GM23338 (cell line): Measurements from ENCODE around the gene CCNQ. TPM values are rescaled to one million over a fixed set of nuclear protein-coding genes. Genes with fewer than 3 reads are reported as not detected.

Experiments used
- ATAC-seq: fragments of 200-7000 bp; cut with Tn5 transposase; 3 replicates; pipeline ENCODE4 v1.9.1; 2020
- DNase-seq: peaks from one replicate; pipeline ENCODE4 v3.0.0-alpha.2; 2015; ENCODE audit warnings: low spot score
- H2AFZ ChIP-seq: fragments of 200-600 bp; sonication (generic); 2 replicates; pipeline ENCODE4 v1.8.0; 2016; ENCODE audit warnings: antibody characterized with exemption, mild to moderate bottlenecking, moderate library complexity
- H3F3A ChIP-seq: fragments of 200-600 bp; sonication (generic); replicated peaks from 2 replicates; pipeline ENCODE4 v1.8.0; 2017; ENCODE audit warnings: antibody characterized with exemption, mixed run types, low read depth
- H3K27ac ChIP-seq: fragments of 200-600 bp; sonication (generic); 2 replicates; pipeline ENCODE4 v1.6.1; 2016; ENCODE audit warnings: low read depth
- H3K27me3 ChIP-seq: fragments of 200-600 bp; sonication (generic); 2 replicates; pipeline ENCODE4 v1.8.0; 2016; ENCODE audit warnings: mild to moderate bottlenecking, mixed run types, moderate library complexity; ENCODE audit not compliant: insufficient read depth
- H3K36me3 ChIP-seq: fragments of 200-600 bp; sonication (generic); 2 replicates; pipeline ENCODE4 v1.8.0; 2016; ENCODE audit warnings: mild to moderate bottlenecking; ENCODE audit not compliant: insufficient read depth
- H3K4me1 ChIP-seq: fragments of 200-600 bp; sonication (generic); 2 replicates; pipeline ENCODE4 v1.8.0; 2016; ENCODE audit warnings: mild to moderate bottlenecking, moderate library complexity; ENCODE audit not compliant: insufficient read depth
- H3K4me2 ChIP-seq: fragments of 200-600 bp; sonication (generic); 2 replicates; pipeline ENCODE4 v1.7.1; 2017; ENCODE audit warnings: mixed run types
- H3K4me3 ChIP-seq: fragments of 200-600 bp; sonication (generic); 2 replicates; pipeline ENCODE4 v1.6.1; 2016; ENCODE audit warnings: mixed run types
- H3K79me2 ChIP-seq: fragments of 200-600 bp; sonication (generic); replicated peaks from 2 replicates; pipeline ENCODE4 v1.8.0; 2017; ENCODE audit warnings: mild to moderate bottlenecking; ENCODE audit not compliant: insufficient read depth
- H3K9me2 ChIP-seq: fragments of 200-600 bp; sonication (generic); 2 replicates; pipeline ENCODE4 v1.8.0; 2017; ENCODE audit not compliant: insufficient read depth
- H4K20me1 ChIP-seq: fragments of 200-600 bp; sonication (generic); replicated peaks from 2 replicates; pipeline ENCODE4 v1.8.0; 2017; ENCODE audit warnings: mild to moderate bottlenecking; ENCODE audit not compliant: insufficient read depth
- H3K27ac Mint-ChIP-seq: 2 replicates; pipeline ENCODE4 v1.8.0; 2020; ENCODE audit warnings: inconsistent platforms, mild to moderate bottlenecking, moderate library complexity, mixed read lengths
- H3K27me3 Mint-ChIP-seq: 3 replicates; pipeline ENCODE4 v1.8.0; 2022; ENCODE audit warnings: low read depth, mild to moderate bottlenecking, moderate library complexity, mixed read lengths, inconsistent platforms; ENCODE audit not compliant: insufficient read depth, poor library complexity
- H3K36me3 Mint-ChIP-seq: 3 replicates; pipeline ENCODE4 v1.8.0; 2021; ENCODE audit warnings: low read depth, mild to moderate bottlenecking, inconsistent platforms, moderate library complexity, mixed read lengths
- H3K4me1 Mint-ChIP-seq: 3 replicates; pipeline ENCODE4 v1.8.0; 2020; ENCODE audit warnings: mild to moderate bottlenecking, inconsistent platforms, mixed read lengths
- H3K4me3 Mint-ChIP-seq: 3 replicates; pipeline ENCODE4 v1.8.0; 2021; ENCODE audit warnings: moderate library complexity, mild to moderate bottlenecking, inconsistent platforms, mixed read lengths
- H3K9me3 Mint-ChIP-seq: 3 replicates; pipeline ENCODE4 v1.8.0; 2020; ENCODE audit warnings: moderate library complexity, mild to moderate bottlenecking, inconsistent platforms, mixed read lengths
- EZH2 ChIP-seq: fragments of 200-600 bp; sonication (generic); IDR thresholded peaks from one replicate; pipeline ENCODE4 v1.8.0; 2017; ENCODE audit warnings: antibody characterized with exemption, mild to moderate bottlenecking, low read depth; ENCODE audit not compliant: unreplicated experiment
- EZH2phosphoT487 ChIP-seq: fragments of 200-600 bp; sonication (generic); IDR thresholded peaks from one replicate; pipeline ENCODE4 v1.8.1; 2018; ENCODE audit warnings: antibody characterized with exemption; ENCODE audit not compliant: unreplicated experiment
- NANOG ChIP-seq: IDR thresholded peaks from 2 replicates; pipeline ENCODE4 v1.6.1; 2016; ENCODE audit warnings: antibody characterized with exemption, borderline replicate concordance
- POLR2AphosphoS5 ChIP-seq: IDR thresholded peaks from 2 replicates; pipeline ENCODE4 v1.6.1; 2016; ENCODE audit warnings: antibody characterized with exemption, low read depth
- STAT1 ChIP-seq: IDR thresholded peaks from one replicate; pipeline ENCODE4 v1.6.1; 2016; ENCODE audit warnings: antibody characterized with exemption; ENCODE audit not compliant: unreplicated experiment
- ZNF114 ChIP-seq: fragments of 250-450 bp; sonication (Bioruptor Pico); IDR thresholded peaks from 2 replicates; pipeline ENCODE4 v1.5.0; 2020; ENCODE audit warnings: mild to moderate bottlenecking, moderate library complexity
- ZNF331 ChIP-seq: fragments of 250-450 bp; sonication (Bioruptor Pico); IDR thresholded peaks from 2 replicates; pipeline ENCODE4 v1.5.0; 2020; ENCODE audit warnings: low read depth, mild to moderate bottlenecking, moderate library complexity
- polyA plus RNA-seq: library from polyadenylated mRNA; unstranded; fragments of >200 nt; fragmentation: Nextera tagmentation; extraction: Ambion mirVana; gene quantifications from 2 replicates; pipeline ENCODE4 v1.2.1, GENCODE V29; 2016
- total RNA-seq: library from RNA; depleted of rRNA; stranded (reverse); fragments of >200 nt; shearing (Covaris generic); gene quantifications from 2 replicates; pipeline ENCODE4 v1.2.3, GENCODE V29; 2014
- TF ChIP-seq, protein P1 (sequence below): IDR thresholded peaks from one replicate; pipeline ENCODE4 v1.6.1; 2018; ENCODE audit warnings: antibody characterized with exemption; ENCODE audit not compliant: unreplicated experiment
- TF ChIP-seq, protein P2 (sequence below): IDR thresholded peaks from 2 replicates; pipeline ENCODE4 v1.6.1; 2016; ENCODE audit warnings: antibody characterized with exemption
- TF ChIP-seq, protein P3 (sequence below), 2 experiments: fragments of 200-600 bp in 1 of 2; sonication (generic) in 1 of 2; conservative IDR thresholded peaks; 2 replicates each; pipeline versions ENCODE4 v1.5.1 to v1.6.1; 2016 to 2017; ENCODE audit warnings: antibody characterized with exemption in 2 of 2, low read depth in 2 of 2, mild to moderate bottlenecking in 2 of 2, moderate library complexity in 1 of 2
- TF ChIP-seq, protein P4 (sequence below): fragments of 250-450 bp; sonication (Bioruptor Pico); IDR thresholded peaks from 2 replicates; pipeline ENCODE4 v1.5.0; 2020; ENCODE audit warnings: mild to moderate bottlenecking, moderate library complexity

The CCNQ gene
- total and polyA plus RNA-seq, 2 experiments from 2014 or later: 19.4 to 30.2 TPM

DNA sequence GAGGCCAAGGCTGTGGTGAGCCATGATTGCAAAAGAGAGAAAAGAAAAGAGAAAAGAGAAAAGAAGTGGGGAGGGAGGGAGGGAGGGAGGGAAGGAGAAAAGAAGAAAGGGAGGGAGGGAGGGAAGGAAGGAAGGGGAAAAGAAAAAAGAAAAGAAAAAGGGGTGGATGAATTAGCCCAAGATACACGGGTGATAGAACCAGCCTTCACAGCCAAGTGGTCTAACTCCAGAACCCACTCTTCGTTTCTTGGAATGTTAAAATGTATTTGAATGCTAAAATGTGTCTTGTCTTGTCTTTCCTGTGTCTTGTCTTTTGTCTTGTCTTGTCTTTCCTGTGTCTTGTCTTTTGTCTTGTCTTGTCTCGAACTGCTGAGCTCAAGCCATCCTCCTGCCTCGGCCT lies 13.1 kb downstream of the CCNQ start:
- H4K20me1 ChIP-seq: no peaks in the 10 kb centered on the region
- ATAC-seq (no peak), DNase-seq (no peak)
- no peak overlapping the region for H3K4me3 ChIP-seq
- no peaks in the 10 kb centered on the region; the same call in 2 of the 3 replicates for H3K9me3 Mint-ChIP-seq
- H2AFZ ChIP-seq: no peak overlapping the region
- H3K27me3 Mint-ChIP-seq: peaks cover 2% of the 10 kb centered on the region
- H3K27me3 ChIP-seq: no peaks in the 10 kb centered on the region
- 0 out of 3 replicates have a peak, but pooled peaks cover 9% of the 10 kb centered on the region for H3K36me3 Mint-ChIP-seq
- H3K4me1 Mint-ChIP-seq: peaks cover 11% of the 10 kb centered on the region; the same call in 2 of the 3 replicates
- no peaks in the 10 kb centered on the region for H3K79me2 ChIP-seq
- no peak overlapping the region for H3K4me3 Mint-ChIP-seq
- no peaks in the 10 kb centered on the region for H3F3A ChIP-seq
- H3K4me2 ChIP-seq: no peak overlapping the region
- H3K36me3 ChIP-seq: no peaks in the 10 kb centered on the region
- H3K4me1 ChIP-seq: no peaks in the 10 kb centered on the region
- no peaks in the 10 kb centered on the region for H3K9me2 ChIP-seq
- no peak for TF ChIP-seq STAT1
- TF ChIP-seq, protein P1, sequence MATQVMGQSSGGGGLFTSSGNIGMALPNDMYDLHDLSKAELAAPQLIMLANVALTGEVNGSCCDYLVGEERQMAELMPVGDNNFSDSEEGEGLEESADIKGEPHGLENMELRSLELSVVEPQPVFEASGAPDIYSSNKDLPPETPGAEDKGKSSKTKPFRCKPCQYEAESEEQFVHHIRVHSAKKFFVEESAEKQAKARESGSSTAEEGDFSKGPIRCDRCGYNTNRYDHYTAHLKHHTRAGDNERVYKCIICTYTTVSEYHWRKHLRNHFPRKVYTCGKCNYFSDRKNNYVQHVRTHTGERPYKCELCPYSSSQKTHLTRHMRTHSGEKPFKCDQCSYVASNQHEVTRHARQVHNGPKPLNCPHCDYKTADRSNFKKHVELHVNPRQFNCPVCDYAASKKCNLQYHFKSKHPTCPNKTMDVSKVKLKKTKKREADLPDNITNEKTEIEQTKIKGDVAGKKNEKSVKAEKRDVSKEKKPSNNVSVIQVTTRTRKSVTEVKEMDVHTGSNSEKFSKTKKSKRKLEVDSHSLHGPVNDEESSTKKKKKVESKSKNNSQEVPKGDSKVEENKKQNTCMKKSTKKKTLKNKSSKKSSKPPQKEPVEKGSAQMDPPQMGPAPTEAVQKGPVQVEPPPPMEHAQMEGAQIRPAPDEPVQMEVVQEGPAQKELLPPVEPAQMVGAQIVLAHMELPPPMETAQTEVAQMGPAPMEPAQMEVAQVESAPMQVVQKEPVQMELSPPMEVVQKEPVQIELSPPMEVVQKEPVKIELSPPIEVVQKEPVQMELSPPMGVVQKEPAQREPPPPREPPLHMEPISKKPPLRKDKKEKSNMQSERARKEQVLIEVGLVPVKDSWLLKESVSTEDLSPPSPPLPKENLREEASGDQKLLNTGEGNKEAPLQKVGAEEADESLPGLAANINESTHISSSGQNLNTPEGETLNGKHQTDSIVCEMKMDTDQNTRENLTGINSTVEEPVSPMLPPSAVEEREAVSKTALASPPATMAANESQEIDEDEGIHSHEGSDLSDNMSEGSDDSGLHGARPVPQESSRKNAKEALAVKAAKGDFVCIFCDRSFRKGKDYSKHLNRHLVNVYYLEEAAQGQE: no peak
- TF ChIP-seq EZH2phosphoT487: no peak
- no peak for TF ChIP-seq EZH2
- TF ChIP-seq, protein P2, sequence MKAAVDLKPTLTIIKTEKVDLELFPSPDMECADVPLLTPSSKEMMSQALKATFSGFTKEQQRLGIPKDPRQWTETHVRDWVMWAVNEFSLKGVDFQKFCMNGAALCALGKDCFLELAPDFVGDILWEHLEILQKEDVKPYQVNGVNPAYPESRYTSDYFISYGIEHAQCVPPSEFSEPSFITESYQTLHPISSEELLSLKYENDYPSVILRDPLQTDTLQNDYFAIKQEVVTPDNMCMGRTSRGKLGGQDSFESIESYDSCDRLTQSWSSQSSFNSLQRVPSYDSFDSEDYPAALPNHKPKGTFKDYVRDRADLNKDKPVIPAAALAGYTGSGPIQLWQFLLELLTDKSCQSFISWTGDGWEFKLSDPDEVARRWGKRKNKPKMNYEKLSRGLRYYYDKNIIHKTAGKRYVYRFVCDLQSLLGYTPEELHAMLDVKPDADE: no peak
- TF ChIP-seq POLR2AphosphoS5: no peak
- TF ChIP-seq, protein P3, sequence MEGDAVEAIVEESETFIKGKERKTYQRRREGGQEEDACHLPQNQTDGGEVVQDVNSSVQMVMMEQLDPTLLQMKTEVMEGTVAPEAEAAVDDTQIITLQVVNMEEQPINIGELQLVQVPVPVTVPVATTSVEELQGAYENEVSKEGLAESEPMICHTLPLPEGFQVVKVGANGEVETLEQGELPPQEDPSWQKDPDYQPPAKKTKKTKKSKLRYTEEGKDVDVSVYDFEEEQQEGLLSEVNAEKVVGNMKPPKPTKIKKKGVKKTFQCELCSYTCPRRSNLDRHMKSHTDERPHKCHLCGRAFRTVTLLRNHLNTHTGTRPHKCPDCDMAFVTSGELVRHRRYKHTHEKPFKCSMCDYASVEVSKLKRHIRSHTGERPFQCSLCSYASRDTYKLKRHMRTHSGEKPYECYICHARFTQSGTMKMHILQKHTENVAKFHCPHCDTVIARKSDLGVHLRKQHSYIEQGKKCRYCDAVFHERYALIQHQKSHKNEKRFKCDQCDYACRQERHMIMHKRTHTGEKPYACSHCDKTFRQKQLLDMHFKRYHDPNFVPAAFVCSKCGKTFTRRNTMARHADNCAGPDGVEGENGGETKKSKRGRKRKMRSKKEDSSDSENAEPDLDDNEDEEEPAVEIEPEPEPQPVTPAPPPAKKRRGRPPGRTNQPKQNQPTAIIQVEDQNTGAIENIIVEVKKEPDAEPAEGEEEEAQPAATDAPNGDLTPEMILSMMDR (conservative IDR thresholded peaks at IDR 0.05; ENCODE audit: low read depth in 2 of 2): no peak
- TF ChIP-seq ZNF114 (CRISPR knock-in tag): no peak
- TF ChIP-seq, protein P4, sequence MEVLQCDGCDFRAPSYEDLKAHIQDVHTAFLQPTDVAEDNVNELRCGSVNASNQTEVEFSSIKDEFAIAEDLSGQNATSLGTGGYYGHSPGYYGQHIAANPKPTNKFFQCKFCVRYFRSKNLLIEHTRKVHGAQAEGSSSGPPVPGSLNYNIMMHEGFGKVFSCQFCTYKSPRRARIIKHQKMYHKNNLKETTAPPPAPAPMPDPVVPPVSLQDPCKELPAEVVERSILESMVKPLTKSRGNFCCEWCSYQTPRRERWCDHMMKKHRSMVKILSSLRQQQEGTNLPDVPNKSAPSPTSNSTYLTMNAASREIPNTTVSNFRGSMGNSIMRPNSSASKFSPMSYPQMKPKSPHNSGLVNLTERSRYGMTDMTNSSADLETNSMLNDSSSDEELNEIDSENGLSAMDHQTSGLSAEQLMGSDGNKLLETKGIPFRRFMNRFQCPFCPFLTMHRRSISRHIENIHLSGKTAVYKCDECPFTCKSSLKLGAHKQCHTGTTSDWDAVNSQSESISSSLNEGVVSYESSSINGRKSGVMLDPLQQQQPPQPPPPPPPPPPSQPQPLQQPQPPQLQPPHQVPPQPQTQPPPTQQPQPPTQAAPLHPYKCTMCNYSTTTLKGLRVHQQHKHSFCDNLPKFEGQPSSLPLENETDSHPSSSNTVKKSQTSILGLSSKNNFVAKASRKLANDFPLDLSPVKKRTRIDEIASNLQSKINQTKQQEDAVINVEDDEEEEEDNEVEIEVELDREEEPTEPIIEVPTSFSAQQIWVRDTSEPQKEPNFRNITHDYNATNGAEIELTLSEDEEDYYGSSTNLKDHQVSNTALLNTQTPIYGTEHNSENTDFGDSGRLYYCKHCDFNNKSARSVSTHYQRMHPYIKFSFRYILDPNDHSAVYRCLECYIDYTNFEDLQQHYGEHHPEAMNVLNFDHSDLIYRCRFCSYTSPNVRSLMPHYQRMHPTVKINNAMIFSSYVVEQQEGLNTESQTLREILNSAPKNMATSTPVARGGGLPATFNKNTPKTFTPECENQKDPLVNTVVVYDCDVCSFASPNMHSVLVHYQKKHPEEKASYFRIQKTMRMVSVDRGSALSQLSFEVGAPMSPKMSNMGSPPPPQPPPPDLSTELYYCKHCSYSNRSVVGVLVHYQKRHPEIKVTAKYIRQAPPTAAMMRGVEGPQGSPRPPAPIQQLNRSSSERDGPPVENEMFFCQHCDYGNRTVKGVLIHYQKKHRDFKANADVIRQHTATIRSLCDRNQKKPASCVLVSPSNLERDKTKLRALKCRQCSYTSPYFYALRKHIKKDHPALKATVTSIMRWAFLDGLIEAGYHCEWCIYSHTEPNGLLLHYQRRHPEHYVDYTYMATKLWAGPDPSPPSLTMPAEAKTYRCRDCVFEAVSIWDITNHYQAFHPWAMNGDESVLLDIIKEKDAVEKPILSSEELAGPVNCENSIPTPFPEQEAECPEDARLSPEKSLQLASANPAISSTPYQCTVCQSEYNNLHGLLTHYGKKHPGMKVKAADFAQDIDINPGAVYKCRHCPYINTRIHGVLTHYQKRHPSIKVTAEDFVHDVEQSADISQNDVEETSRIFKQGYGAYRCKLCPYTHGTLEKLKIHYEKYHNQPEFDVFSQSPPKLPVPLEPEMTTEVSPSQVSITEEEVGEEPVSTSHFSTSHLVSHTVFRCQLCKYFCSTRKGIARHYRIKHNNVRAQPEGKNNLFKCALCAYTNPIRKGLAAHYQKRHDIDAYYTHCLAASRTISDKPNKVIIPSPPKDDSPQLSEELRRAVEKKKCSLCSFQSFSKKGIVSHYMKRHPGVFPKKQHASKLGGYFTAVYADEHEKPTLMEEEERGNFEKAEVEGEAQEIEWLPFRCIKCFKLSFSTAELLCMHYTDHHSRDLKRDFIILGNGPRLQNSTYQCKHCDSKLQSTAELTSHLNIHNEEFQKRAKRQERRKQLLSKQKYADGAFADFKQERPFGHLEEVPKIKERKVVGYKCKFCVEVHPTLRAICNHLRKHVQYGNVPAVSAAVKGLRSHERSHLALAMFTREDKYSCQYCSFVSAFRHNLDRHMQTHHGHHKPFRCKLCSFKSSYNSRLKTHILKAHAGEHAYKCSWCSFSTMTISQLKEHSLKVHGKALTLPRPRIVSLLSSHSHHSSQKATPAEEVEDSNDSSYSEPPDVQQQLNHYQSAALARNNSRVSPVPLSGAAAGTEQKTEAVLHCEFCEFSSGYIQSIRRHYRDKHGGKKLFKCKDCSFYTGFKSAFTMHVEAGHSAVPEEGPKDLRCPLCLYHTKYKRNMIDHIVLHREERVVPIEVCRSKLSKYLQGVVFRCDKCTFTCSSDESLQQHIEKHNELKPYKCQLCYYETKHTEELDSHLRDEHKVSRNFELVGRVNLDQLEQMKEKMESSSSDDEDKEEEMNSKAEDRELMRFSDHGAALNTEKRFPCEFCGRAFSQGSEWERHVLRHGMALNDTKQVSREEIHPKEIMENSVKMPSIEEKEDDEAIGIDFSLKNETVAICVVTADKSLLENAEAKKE (CRISPR knock-in tag): no peak
- no peak for TF ChIP-seq NANOG
- no peak for TF ChIP-seq ZNF331 (CRISPR knock-in tag)
- H3K27ac Mint-ChIP-seq: no peak overlapping the region
- H3K27ac ChIP-seq: no peak overlapping the region
